ENCODE data around the gene NFXL1.
"Not testable (repeated sequence)": the region's sequence is repeated elsewhere in the genome, so short reads cannot be mapped to it uniquely, and the experiment has no call there.

Gene NFXL1

GRCh38 chr4:47922436-47923260 is 8.3 kb upstream of the NFXL1 start:
- H3K27me3 Mint-ChIP-seq; intact Hi-C loops (cut with micrococcal nuclease); H3K4me3 Mint-ChIP-seq: not testable (repeated sequence)
- H3K36me3 Mint-ChIP-seq (ENCODE audit: low read depth): peaks cover 59% of the 10 kb centered on the region
- peak overlapping the region; percentile 53 for H3K27ac Mint-ChIP-seq
- peaks cover 54% of the 10 kb centered on the region for H3K9me3 Mint-ChIP-seq
- H3K4me1 Mint-ChIP-seq (ENCODE audit: low read depth): peaks cover 24% of the 10 kb centered on the region

- not testable (repeated sequence) for H3K4me3 Mint-ChIP-seq, H3K27me3 Mint-ChIP-seq, H3K27ac Mint-ChIP-seq
- Mint-ChIP-seq H3K4me1 (ENCODE audit: low read depth) (peaks cover 37% of the 10 kb centered on the region), H3K9me3 (peaks cover 43% of the 10 kb centered on the region), H3K36me3 (ENCODE audit: low read depth) (peaks cover 62% of the 10 kb centered on the region)
- intact Hi-C loops (cut with micrococcal nuclease): loop anchor here (10.0 kb wide), 1 partner anchor 428 kb away; the partner anchor contains the start of gene SLAIN2
Observed at GRCh38 chr4:47917163-47917562, 2.8 kb upstream of the NFXL1 start.

GRCh38 chr4:47915378-47915777 is 995 bp upstream of the NFXL1 start:
- Mint-ChIP-seq H3K4me3 (peak overlapping the region; percentile 99), H3K4me1 (ENCODE audit: low read depth) (peaks cover 44% of the 10 kb centered on the region), H3K9me3 (peaks cover 26% of the 10 kb centered on the region), H3K27me3 (no peaks in the 10 kb centered on the region), H3K27ac (peak overlapping the region; percentile 98), H3K36me3 (ENCODE audit: low read depth) (peaks cover 50% of the 10 kb centered on the region)
- intact Hi-C loops (cut with micrococcal nuclease): loop anchor here (10.0 kb wide), 1 partner anchor 429 kb away; the partner anchor contains the start of gene SLAIN2

GRCh38 chr4:47914926-47915237 is 499 bp upstream of the NFXL1 start:
- Mint-ChIP-seq H3K9me3 (peaks cover 21% of the 10 kb centered on the region), H3K4me1 (ENCODE audit: low read depth) (peaks cover 46% of the 10 kb centered on the region), H3K4me3 (peak overlapping the region; percentile 99), H3K27ac (peak overlapping the region; percentile 98), H3K27me3 (no peaks in the 10 kb centered on the region), H3K36me3 (ENCODE audit: low read depth) (peaks cover 51% of the 10 kb centered on the region)
- intact Hi-C loops (cut with micrococcal nuclease): loop anchor here (10.0 kb wide), 1 partner anchor 430 kb away; the partner anchor contains the start of gene SLAIN2

GRCh38 chr4:47913861-47914219 is 543 bp downstream of the NFXL1 start:
- H3K9me3 Mint-ChIP-seq: peaks cover 10% of the 10 kb centered on the region
- H3K4me1 Mint-ChIP-seq (ENCODE audit: low read depth): peaks cover 50% of the 10 kb centered on the region

GRCh38 chr4:47913330-47913729 is 1.1 kb downstream of the NFXL1 start:
- peaks cover 5% of the 10 kb centered on the region for H3K9me3 Mint-ChIP-seq
- peaks cover 54% of the 10 kb centered on the region for H3K36me3 Mint-ChIP-seq (ENCODE audit: low read depth)
- H3K27ac Mint-ChIP-seq: peak overlapping the region; percentile 98
- peaks cover 56% of the 10 kb centered on the region for H3K4me1 Mint-ChIP-seq (ENCODE audit: low read depth)
- peak overlapping the region; percentile 99 for H3K4me3 Mint-ChIP-seq
- intact Hi-C loops (cut with micrococcal nuclease): loop anchor here (10.0 kb wide), 1 partner anchor 431 kb away; the partner anchor contains the start of gene SLAIN2
- H3K27me3 Mint-ChIP-seq: no peaks in the 10 kb centered on the region

More at GRCh38 chr4:47913861-47914219, 543 bp downstream of the NFXL1 start:
- Mint-ChIP-seq H3K27me3 (no peaks in the 10 kb centered on the region), H3K36me3 (ENCODE audit: low read depth) (peaks cover 54% of the 10 kb centered on the region), H3K27ac (peak overlapping the region; percentile 98), H3K4me3 (peak overlapping the region; percentile 99)
- intact Hi-C loops (cut with micrococcal nuclease): loop anchor here (10.0 kb wide), 1 partner anchor 431 kb away; the partner anchor contains the start of gene SLAIN2

GRCh38 chr4:47907089-47907646 is 7.2 kb downstream of the NFXL1 start:
- H3K4me3 Mint-ChIP-seq: no peak overlapping the region
- peaks cover 40% of the 10 kb centered on the region for H3K4me1 Mint-ChIP-seq (ENCODE audit: low read depth)
- intact Hi-C loops (cut with micrococcal nuclease): no loop called here
- H3K27me3 Mint-ChIP-seq: no peaks in the 10 kb centered on the region
- no peaks in the 10 kb centered on the region for H3K9me3 Mint-ChIP-seq
- peak overlapping the region; percentile 18 for H3K27ac Mint-ChIP-seq
- peaks cover 51% of the 10 kb centered on the region for H3K36me3 Mint-ChIP-seq (ENCODE audit: low read depth)

GRCh38 chr4:47899639-47900038 is 14.7 kb downstream of the NFXL1 start:
- intact Hi-C loops (cut with micrococcal nuclease): no loop called here
- Mint-ChIP-seq H3K36me3 (ENCODE audit: low read depth) (peaks cover 68% of the 10 kb centered on the region), H3K9me3 (no peaks in the 10 kb centered on the region), H3K27me3 (no peaks in the 10 kb centered on the region), H3K4me1 (ENCODE audit: low read depth) (no peaks in the 10 kb centered on the region), H3K4me3 (no peak overlapping the region), H3K27ac (no peak overlapping the region)

- H3K36me3 Mint-ChIP-seq (ENCODE audit: low read depth): peaks cover 61% of the 10 kb centered on the region
- H3K9me3 Mint-ChIP-seq: no peaks in the 10 kb centered on the region
- no peaks in the 10 kb centered on the region for H3K27me3 Mint-ChIP-seq
- no peak overlapping the region for H3K4me3 Mint-ChIP-seq
- no peaks in the 10 kb centered on the region for H3K4me1 Mint-ChIP-seq (ENCODE audit: low read depth)
- intact Hi-C loops (cut with micrococcal nuclease): no loop called here
- no peak overlapping the region for H3K27ac Mint-ChIP-seq
Observed at GRCh38 chr4:47891928-47892327, 22.5 kb downstream of the NFXL1 start.

GRCh38 chr4:47882228-47882627 is 32.2 kb downstream of the NFXL1 start:
- H3K27me3 Mint-ChIP-seq: no peaks in the 10 kb centered on the region
- H3K4me1 Mint-ChIP-seq (ENCODE audit: low read depth): no peaks in the 10 kb centered on the region
- intact Hi-C loops (cut with micrococcal nuclease): no loop called here
- H3K27ac Mint-ChIP-seq: no peak overlapping the region
- H3K9me3 Mint-ChIP-seq: no peaks in the 10 kb centered on the region
- H3K36me3 Mint-ChIP-seq (ENCODE audit: low read depth): peaks cover 85% of the 10 kb centered on the region
- no peak overlapping the region for H3K4me3 Mint-ChIP-seq

- Mint-ChIP-seq H3K4me1 (ENCODE audit: low read depth) (no peaks in the 10 kb centered on the region), H3K27ac (no peak overlapping the region), H3K27me3 (no peaks in the 10 kb centered on the region), H3K4me3 (no peak overlapping the region), H3K36me3 (ENCODE audit: low read depth) (peaks cover 74% of the 10 kb centered on the region), H3K9me3 (no peaks in the 10 kb centered on the region)
- intact Hi-C loops (cut with micrococcal nuclease): no loop called here
Observed at GRCh38 chr4:47879458-47879857, 34.9 kb downstream of the NFXL1 start.

- Mint-ChIP-seq H3K4me1 (ENCODE audit: low read depth) (no peaks in the 10 kb centered on the region), H3K36me3 (ENCODE audit: low read depth) (peaks cover 72% of the 10 kb centered on the region), H3K27ac (no peak overlapping the region), H3K4me3 (no peak overlapping the region), H3K27me3 (no peaks in the 10 kb centered on the region), H3K9me3 (peaks cover 16% of the 10 kb centered on the region)
- intact Hi-C loops (cut with micrococcal nuclease): no loop called here
Observed at GRCh38 chr4:47876784-47877546, 37.4 kb downstream of the NFXL1 start.

GRCh38 chr4:47876310-47876709 is 38.1 kb downstream of the NFXL1 start:
- no peaks in the 10 kb centered on the region for H3K27me3 Mint-ChIP-seq
- H3K36me3 Mint-ChIP-seq (ENCODE audit: low read depth): peaks cover 67% of the 10 kb centered on the region
- peaks cover 16% of the 10 kb centered on the region for H3K9me3 Mint-ChIP-seq
- intact Hi-C loops (cut with micrococcal nuclease): no loop called here
- no peak overlapping the region for H3K27ac Mint-ChIP-seq
- no peaks in the 10 kb centered on the region for H3K4me1 Mint-ChIP-seq (ENCODE audit: low read depth)
- H3K4me3 Mint-ChIP-seq: no peak overlapping the region
